ENCODE data around the gene PLB1.

The PLB1 gene

DNA sequence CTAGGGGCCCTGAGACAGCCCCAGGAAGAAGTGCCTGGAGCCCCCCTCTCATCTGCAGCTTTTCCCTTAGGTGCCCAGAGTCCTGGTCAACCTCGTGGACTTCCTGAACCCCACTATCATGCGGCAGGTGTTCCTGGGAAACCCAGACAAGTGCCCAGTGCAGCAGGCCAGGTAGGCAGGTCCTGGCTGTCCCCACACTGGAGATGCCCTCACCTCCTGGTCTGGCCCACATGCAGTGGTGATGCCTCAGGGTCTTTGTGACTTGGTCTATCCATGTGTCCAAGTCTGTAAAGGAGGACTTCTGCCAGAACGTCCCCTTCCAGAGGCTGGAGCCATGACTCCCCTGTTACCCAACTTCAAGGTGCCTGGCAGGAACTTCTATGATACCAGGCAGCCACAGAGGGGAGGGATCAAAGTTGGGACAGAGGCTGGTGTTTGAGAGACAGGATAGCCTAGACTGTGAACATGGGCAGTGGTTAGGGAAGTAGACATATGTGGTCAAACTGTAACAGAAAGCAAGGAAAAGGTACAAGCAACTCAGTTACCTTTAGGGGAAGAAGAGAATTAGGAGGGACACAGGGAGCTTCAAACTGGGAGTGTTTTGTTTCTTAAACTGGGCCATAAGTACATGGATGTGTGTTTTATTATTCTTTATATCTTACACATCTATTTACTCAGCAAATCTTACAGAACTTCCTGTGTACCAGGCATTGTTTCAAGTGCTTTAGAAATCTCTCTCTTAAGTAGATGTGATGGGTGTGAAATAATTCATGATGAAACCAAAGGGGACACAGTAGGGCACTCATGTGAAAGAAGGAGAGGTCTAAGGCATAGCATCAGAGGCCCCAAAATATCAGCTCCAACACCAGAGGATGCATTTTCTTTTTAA is 107.1 kb downstream of the PLB1 start:
- no peak for DNase-seq (ENCODE audit: low spot score)
- H3K27ac ChIP-seq, result peak overlapping the region; percentile 45
- ChIA-PET POLR2A (ENCODE audit: low non-redundant PET) (no interaction called here), CTCF (interaction anchor here (0.5 to 0.6 kb wide), 2 partner anchors 135 to 166 kb away, joined by 3 to 4 read pairs; no protein-coding TSS in a partner anchor)
- TF ChIP-seq, protein P1, sequence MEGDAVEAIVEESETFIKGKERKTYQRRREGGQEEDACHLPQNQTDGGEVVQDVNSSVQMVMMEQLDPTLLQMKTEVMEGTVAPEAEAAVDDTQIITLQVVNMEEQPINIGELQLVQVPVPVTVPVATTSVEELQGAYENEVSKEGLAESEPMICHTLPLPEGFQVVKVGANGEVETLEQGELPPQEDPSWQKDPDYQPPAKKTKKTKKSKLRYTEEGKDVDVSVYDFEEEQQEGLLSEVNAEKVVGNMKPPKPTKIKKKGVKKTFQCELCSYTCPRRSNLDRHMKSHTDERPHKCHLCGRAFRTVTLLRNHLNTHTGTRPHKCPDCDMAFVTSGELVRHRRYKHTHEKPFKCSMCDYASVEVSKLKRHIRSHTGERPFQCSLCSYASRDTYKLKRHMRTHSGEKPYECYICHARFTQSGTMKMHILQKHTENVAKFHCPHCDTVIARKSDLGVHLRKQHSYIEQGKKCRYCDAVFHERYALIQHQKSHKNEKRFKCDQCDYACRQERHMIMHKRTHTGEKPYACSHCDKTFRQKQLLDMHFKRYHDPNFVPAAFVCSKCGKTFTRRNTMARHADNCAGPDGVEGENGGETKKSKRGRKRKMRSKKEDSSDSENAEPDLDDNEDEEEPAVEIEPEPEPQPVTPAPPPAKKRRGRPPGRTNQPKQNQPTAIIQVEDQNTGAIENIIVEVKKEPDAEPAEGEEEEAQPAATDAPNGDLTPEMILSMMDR (conservative IDR thresholded peaks at IDR 0.05; ENCODE audit: low read depth), result no peak

DNA sequence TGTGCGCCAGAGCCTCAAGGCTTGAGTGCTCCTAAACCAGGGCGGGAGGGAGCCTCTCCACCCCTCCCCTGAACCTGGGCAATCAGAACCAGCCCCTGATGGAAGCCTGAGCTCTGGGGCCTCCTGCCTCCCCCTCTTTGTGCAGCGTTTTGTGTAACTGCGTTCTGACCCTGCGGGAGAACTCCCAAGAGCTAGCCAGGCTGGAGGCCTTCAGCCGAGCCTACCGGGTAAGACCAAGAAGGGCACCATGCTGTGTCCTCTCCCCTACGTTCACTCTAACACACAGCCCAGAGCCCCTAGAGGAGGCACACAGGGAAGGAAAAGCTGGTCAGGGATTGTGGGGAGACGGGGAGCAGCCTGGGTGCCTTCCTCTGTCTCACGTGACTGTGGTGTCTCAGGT is 108.0 kb downstream of the PLB1 start:
- peak overlapping the region; percentile 41 for H3K27ac ChIP-seq
- TF ChIP-seq, protein P1 (conservative IDR thresholded peaks at IDR 0.05; ENCODE audit: low read depth), result no peak
- ChIA-PET POLR2A (ENCODE audit: low non-redundant PET) (no interaction called here), CTCF (interaction anchor here (0.6 kb wide), 1 partner anchor 166 kb away, joined by 3 read pairs; no protein-coding TSS in a partner anchor)
- DNase-seq (ENCODE audit: low spot score), result no peak

DNA sequence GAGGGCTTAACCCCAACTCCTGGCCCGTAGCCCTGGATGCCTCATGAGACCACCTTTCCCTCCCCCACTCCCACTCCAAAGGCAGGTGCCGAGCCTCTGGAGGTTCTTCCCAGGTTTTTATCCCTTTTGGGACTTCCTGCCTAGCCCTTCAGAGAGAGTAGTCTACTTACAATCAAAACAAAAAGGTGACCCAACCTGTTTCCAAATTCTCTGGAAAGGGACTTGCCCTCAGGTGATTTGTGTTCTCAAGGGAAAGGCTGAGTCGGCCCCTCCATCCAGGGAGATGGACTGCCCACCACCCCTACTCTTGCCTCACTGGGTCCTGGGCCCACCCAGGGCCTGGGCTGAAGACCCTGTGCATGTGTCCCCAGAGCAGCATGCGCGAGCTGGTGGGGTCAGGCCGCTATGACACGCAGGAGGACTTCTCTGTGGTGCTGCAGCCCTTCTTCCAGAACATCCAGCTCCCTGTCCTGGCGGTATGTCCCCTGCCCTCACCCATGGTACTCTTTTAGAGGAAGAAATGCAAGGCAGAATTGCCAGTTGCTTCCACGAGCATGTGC is 108.5 kb downstream of the PLB1 start:
- POLR2A ChIA-PET (ENCODE audit: low non-redundant PET), result no interaction called here
- DNase-seq (ENCODE audit: low spot score), result no peak
- H3K27ac ChIP-seq, result peak overlapping the region; percentile 41; the same call in 1 of the 2 replicates
- CTCF ChIA-PET, result no interaction called here
- TF ChIP-seq, protein P1 (conservative IDR thresholded peaks at IDR 0.05; ENCODE audit: low read depth), result no peak

DNA sequence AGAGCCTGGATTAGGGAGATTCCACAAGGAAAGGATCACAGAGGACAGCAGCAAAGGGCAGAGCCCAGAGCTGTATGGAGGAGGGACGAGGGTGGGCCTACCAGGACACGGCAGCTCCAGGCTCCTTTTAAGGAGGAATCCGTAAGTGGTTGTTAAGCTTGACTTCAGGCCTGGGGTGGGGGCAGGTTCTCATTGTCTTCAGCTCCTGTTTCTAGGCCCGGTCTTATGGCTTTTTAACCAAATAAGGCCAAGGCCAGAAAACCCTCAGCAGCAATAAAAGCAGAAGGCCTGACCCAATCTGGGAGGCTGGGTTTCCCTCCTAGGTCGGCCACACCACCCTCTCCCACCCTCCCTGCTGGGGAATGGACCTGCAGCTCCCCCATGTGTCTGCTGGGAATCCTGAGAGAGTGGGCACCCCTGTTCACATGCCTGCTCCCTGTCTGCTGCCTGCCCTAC is 111.2 kb downstream of the PLB1 start:
- TF ChIP-seq, protein P1 (conservative IDR thresholded peaks at IDR 0.05; ENCODE audit: low read depth), result no peak
- H3K27ac ChIP-seq, result peak overlapping the region; percentile 64
- ChIA-PET CTCF (interaction anchor here (0.7 to 2.2 kb wide), 3 partner anchors 12 to 40 kb away, joined by 3 to 5 read pairs (median 4); no protein-coding TSS in a partner anchor), POLR2A (ENCODE audit: low non-redundant PET) (no interaction called here)
- no peak for DNase-seq (ENCODE audit: low spot score)

DNA sequence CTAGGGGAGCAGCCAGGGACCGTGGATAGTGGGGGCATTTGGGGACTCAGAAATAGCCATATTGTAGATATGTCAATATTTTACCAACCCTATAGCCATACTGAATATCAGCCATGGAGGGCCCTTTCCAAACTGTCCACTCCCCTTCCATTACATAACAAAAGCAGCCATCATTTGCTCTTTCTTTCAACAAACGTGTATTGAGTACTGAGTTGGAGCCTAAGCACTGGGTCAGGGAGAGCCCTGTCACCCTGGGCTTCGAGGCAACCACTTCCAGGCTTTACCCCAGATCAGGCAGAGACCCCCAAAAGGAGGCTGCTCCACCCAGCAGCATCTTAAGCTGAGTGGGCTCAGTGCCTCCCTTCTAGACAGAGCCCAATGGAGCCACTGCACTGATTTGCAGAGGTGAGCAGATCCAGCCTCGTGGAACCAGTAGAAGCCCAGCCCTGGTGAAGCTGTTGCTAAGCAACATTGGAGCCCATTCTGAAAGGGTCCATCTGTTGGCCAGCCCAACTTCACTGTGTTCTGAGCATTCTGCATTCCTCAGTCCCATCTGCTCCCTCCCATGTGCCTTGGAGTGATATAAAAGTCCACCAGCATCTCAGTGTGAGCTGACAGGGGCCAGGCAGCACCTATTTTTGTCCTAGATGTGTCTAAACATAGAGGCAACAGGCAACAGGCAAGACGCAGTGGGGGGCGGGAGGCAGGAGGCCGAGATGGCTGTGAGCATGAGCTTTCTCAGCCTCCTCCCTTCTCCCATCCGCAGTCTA is 112.1 kb downstream of the PLB1 start:
- DNase-seq (ENCODE audit: low spot score), result no peak
- ChIA-PET CTCF (interaction anchor here (0.7 to 2.2 kb wide), 2 partner anchors 13 to 14 kb away, joined by 3 to 5 read pairs; no protein-coding TSS in a partner anchor), POLR2A (ENCODE audit: low non-redundant PET) (no interaction called here)
- TF ChIP-seq, protein P1 (conservative IDR thresholded peaks at IDR 0.05; ENCODE audit: low read depth), result no peak
- H3K27ac ChIP-seq, result peak overlapping the region; percentile 64

All from RWPE1 (cell line).